Nephron progenitor cell (in vitro differentiated cells): Measurements from ENCODE around the gene FOXP1.
A peak's percentile ranks its signal among the peaks of the same experiment; 100 is the strongest.

Experiments
- DNase-seq: peaks from one replicate; pipeline ENCODE4 v3.0.0; 2021
- H3K27ac Mint-ChIP-seq: 2 replicates; pipeline ENCODE4 v1.8.0; 2021; ENCODE audit warnings: mild to moderate bottlenecking, moderate library complexity, mixed read lengths
- H3K27me3 Mint-ChIP-seq: 2 replicates; pipeline ENCODE4 v1.8.0; 2021; ENCODE audit warnings: mild to moderate bottlenecking, low read depth, mixed read lengths; ENCODE audit not compliant: poor library complexity
- H3K36me3 Mint-ChIP-seq: 2 replicates; pipeline ENCODE4 v1.8.0; 2021; ENCODE audit warnings: low read depth, mixed read lengths
- H3K4me1 Mint-ChIP-seq: 2 replicates; pipeline ENCODE4 v1.8.0; 2021; ENCODE audit warnings: mixed read lengths
- H3K4me3 Mint-ChIP-seq: 2 replicates; pipeline ENCODE4 v1.8.0; 2021; ENCODE audit warnings: mild to moderate bottlenecking, moderate library complexity, mixed read lengths
- H3K9me3 Mint-ChIP-seq: 2 replicates; pipeline ENCODE4 v1.8.0; 2021; ENCODE audit warnings: mild to moderate bottlenecking, moderate library complexity, mixed read lengths
- CTCF ChIP-seq: fragments of 200-600 bp; sonication (generic); IDR thresholded peaks from 2 replicates; pipeline ENCODE4 v1.5.0; 2021; ENCODE audit warnings: antibody characterized with exemption

Gene FOXP1

GRCh38 chr3:71060536-71060935, 523.0 kb downstream of the FOXP1 start:
- Mint-ChIP-seq H3K9me3 (no peaks in the 10 kb centered on the region), H3K36me3 (no peaks in the 10 kb centered on the region), H3K27ac (no peak overlapping the region), H3K4me1 (peaks cover 2% of the 10 kb centered on the region), H3K4me3 (no peak overlapping the region), H3K27me3 (no peaks in the 10 kb centered on the region)
- no peak for TF ChIP-seq CTCF
- DNase-seq = no peak

- no peak for DNase-seq
- no peaks in the 10 kb centered on the region for H3K27me3 Mint-ChIP-seq
- H3K4me3 Mint-ChIP-seq = no peak overlapping the region
- no peak for TF ChIP-seq CTCF
- no peaks in the 10 kb centered on the region for H3K4me1 Mint-ChIP-seq
- no peaks in the 10 kb centered on the region for H3K9me3 Mint-ChIP-seq
- H3K36me3 Mint-ChIP-seq = no peaks in the 10 kb centered on the region
- no peak overlapping the region for H3K27ac Mint-ChIP-seq
Observed at GRCh38 chr3:71057526-71057894, 526.0 kb downstream of the FOXP1 start.

GRCh38 chr3:71056327-71056726, 527.2 kb downstream of the FOXP1 start:
- H3K27me3 Mint-ChIP-seq = no peaks in the 10 kb centered on the region
- H3K4me1 Mint-ChIP-seq = no peaks in the 10 kb centered on the region
- H3K27ac Mint-ChIP-seq = no peak overlapping the region
- TF ChIP-seq CTCF = no peak
- no peaks in the 10 kb centered on the region for H3K36me3 Mint-ChIP-seq
- H3K4me3 Mint-ChIP-seq = no peak overlapping the region
- no peaks in the 10 kb centered on the region for H3K9me3 Mint-ChIP-seq
- DNase-seq = no peak

GRCh38 chr3:71055257-71056001, 528.1 kb downstream of the FOXP1 start:
- DNase-seq = no peak
- Mint-ChIP-seq H3K4me3 (no peak overlapping the region), H3K27ac (no peak overlapping the region), H3K4me1 (no peaks in the 10 kb centered on the region), H3K27me3 (no peaks in the 10 kb centered on the region), H3K36me3 (no peaks in the 10 kb centered on the region), H3K9me3 (no peaks in the 10 kb centered on the region)
- no peak for TF ChIP-seq CTCF

- no peaks in the 10 kb centered on the region for H3K27me3 Mint-ChIP-seq
- no peak overlapping the region for H3K27ac Mint-ChIP-seq
- H3K36me3 Mint-ChIP-seq = no peaks in the 10 kb centered on the region
- H3K4me1 Mint-ChIP-seq = no peaks in the 10 kb centered on the region
- no peaks in the 10 kb centered on the region for H3K9me3 Mint-ChIP-seq
- no peak for DNase-seq
- no peak for TF ChIP-seq CTCF
- H3K4me3 Mint-ChIP-seq = no peak overlapping the region
Observed at GRCh38 chr3:71054312-71054711, 529.2 kb downstream of the FOXP1 start.

- Mint-ChIP-seq H3K27me3 (no peaks in the 10 kb centered on the region), H3K27ac (peak overlapping the region; percentile 69), H3K9me3 (no peaks in the 10 kb centered on the region), H3K4me3 (no peak overlapping the region), H3K4me1 (no peaks in the 10 kb centered on the region), H3K36me3 (no peaks in the 10 kb centered on the region)
- no peak for DNase-seq
- TF ChIP-seq CTCF = no peak
Observed at GRCh38 chr3:71053495-71053894, 530.0 kb downstream of the FOXP1 start.
